22Rv1 (cell line): ENCODE measurements around the gene MTMR10.

Source experiments
- ZFX ChIP-seq: fragments of 450-650 bp; IDR thresholded peaks from 2 replicates; pipeline ENCODE4 v1.6.1; 2017; ENCODE audit warnings: antibody characterized with exemption, borderline replicate concordance
- TF ChIP-seq, protein P1 (sequence below): fragments of 450-650 bp; IDR thresholded peaks from 2 replicates; pipeline ENCODE4 v1.5.1; 2017; ENCODE audit warnings: mild to moderate bottlenecking

DNA sequence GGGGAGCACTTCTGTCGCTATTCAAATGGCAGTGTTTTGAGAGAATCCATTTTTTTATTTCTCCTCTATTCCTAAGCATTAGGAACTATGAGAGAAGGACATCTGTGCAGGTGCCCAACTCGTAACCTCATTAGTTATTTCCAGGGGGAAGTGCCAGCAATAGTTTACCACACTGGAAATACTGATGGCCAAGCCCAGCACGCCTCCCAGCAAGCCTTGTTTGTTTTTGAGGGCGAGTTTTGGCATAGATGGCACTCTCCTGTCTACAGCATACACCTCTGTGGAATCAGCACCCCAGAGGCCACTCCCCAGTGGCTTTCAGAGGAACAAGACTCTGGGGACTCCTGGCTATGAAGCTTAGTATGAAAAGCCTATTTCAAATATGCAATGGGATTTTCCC is 51.1 kb downstream of the MTMR10 start:
- TF ChIP-seq, protein P1, sequence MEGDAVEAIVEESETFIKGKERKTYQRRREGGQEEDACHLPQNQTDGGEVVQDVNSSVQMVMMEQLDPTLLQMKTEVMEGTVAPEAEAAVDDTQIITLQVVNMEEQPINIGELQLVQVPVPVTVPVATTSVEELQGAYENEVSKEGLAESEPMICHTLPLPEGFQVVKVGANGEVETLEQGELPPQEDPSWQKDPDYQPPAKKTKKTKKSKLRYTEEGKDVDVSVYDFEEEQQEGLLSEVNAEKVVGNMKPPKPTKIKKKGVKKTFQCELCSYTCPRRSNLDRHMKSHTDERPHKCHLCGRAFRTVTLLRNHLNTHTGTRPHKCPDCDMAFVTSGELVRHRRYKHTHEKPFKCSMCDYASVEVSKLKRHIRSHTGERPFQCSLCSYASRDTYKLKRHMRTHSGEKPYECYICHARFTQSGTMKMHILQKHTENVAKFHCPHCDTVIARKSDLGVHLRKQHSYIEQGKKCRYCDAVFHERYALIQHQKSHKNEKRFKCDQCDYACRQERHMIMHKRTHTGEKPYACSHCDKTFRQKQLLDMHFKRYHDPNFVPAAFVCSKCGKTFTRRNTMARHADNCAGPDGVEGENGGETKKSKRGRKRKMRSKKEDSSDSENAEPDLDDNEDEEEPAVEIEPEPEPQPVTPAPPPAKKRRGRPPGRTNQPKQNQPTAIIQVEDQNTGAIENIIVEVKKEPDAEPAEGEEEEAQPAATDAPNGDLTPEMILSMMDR = no peak
- no peak for TF ChIP-seq ZFX
